ENCODE results near the gene UMAD1. TPM values are rescaled to one million over a fixed set of nuclear protein-coding genes. Genes with fewer than 3 reads are reported as not detected.

Gene UMAD1
- polyA plus RNA-seq, 1 of the 3 experiments (the other 2 are of a cell fraction): 13.9 TPM

GRCh38 chr7:7745966-7746365 is 105.4 kb downstream of the UMAD1 start:
- no peaks in the 10 kb centered on the region for H3K27me3 ChIP-seq (ENCODE audit: insufficient read depth)
- DNase-seq: no peak
- no peaks in the 10 kb centered on the region for H3K9me2 ChIP-seq
- H3K9me3 ChIP-seq: no peaks in the 10 kb centered on the region
- no peak for TF ChIP-seq ELF1 (IDR thresholded peaks at IDR 0.05)
- no peak for TF ChIP-seq CHD2 (IDR thresholded peaks at IDR 0.05; ENCODE audit: low read length, partially characterized antibody)
- TF ChIP-seq JUND (IDR thresholded peaks at IDR 0.05): no peak
- TF ChIP-seq TEAD4 (IDR thresholded peaks at IDR 0.05; ENCODE audit: borderline replicate concordance, insufficient read depth): no peak
- TF ChIP-seq NRF1 (IDR thresholded peaks at IDR 0.05; ENCODE audit: low read depth, low read length): no peak
- TF ChIP-seq PBX3 (IDR thresholded peaks at IDR 0.05): no peak
- no peak for TF ChIP-seq EP300 (IDR thresholded peaks at IDR 0.05; ENCODE audit: borderline replicate concordance in 1 of 2, low read depth in 1 of 2, low read length in 1 of 2)
- TF ChIP-seq REST (IDR thresholded peaks at IDR 0.05; ENCODE audit: low read depth, low read length): no peak
- TF ChIP-seq USF1 (IDR thresholded peaks at IDR 0.05; ENCODE audit: borderline replicate concordance, low read depth): no peak
- TF ChIP-seq POLR2AphosphoS5 (IDR thresholded peaks at IDR 0.05; ENCODE audit: low read depth, low read length): no peak
- TF ChIP-seq RXRA (IDR thresholded peaks at IDR 0.05; ENCODE audit: borderline replicate concordance, low read depth): no peak
- no peak for TF ChIP-seq FOXJ3 (CRISPR knock-in tag; IDR thresholded peaks at IDR 0.05)
- TF ChIP-seq RCOR1 (IDR thresholded peaks at IDR 0.05; ENCODE audit: low read length): no peak
- TF ChIP-seq EZH2phosphoT487 (IDR thresholded peaks at IDR 0.05; ENCODE audit: borderline replicate concordance, low read depth): no peak
- TF ChIP-seq FOSL2 (IDR thresholded peaks at IDR 0.05; ENCODE audit: borderline replicate concordance, low read depth): no peak
- peak overlapping the region in 1 of 2 experiments; percentile 88; a peak in 2 of 4 replicates for H3K27ac ChIP-seq (ENCODE audit: low read depth in 2 of 2, low read length in 1 of 2)
- no peak overlapping the region for H2AFZ ChIP-seq (ENCODE audit: low read depth)
- no peak overlapping the region for H3K4me2 ChIP-seq
- H3K4me3 ChIP-seq (ENCODE audit: low read depth in 2 of 2, low read length in 1 of 2): no peak overlapping the region
- no peaks in the 10 kb centered on the region for H3F3A ChIP-seq (replicated peaks; ENCODE audit: insufficient read depth)
- ChIA-PET POLR2A (no interaction called here), CTCF (interaction anchor here (0.9 to 1.7 kb wide), 3 partner anchors 19 to 64 kb away, joined by 3 to 9 read pairs (median 6); no protein-coding TSS in a partner anchor)
- WGBS (ENCODE audit: low lambda C conversion rate): 90% methylated on average over 4 of the region's 4 CpGs
- no peaks in the 10 kb centered on the region for H4K20me1 ChIP-seq (ENCODE audit: insufficient read depth)
- no peak overlapping the region for H3K9ac ChIP-seq
- H3K4me1 ChIP-seq (ENCODE audit: control insufficient read depth in 1 of 2, insufficient read depth in 2 of 2, low read depth in 1 of 2, low read length in 1 of 2): peaks cover 0 to 13% of the 10 kb centered on the region in 2 experiments; a peak in 2 of 4 replicates
- no peaks in the 10 kb centered on the region for H3K36me3 ChIP-seq (replicated peaks in 1 of 2; ENCODE audit: control insufficient read depth in 1 of 2, insufficient read depth in 2 of 2, low read length in 1 of 2)
- H3K79me2 ChIP-seq (ENCODE audit: insufficient read depth): no peaks in the 10 kb centered on the region
